Panc1 (cell line): ENCODE measurements around the gene MAP4.

Experiments used
- POLR2AphosphoS5 ChIP-seq: IDR thresholded peaks from 2 replicates; pipeline ENCODE4 v1.6.1; 2012; ENCODE audit warnings: mild to moderate bottlenecking, low read depth, low read length, moderate library complexity
- TF ChIP-seq, protein P1 (sequence below): fragments of 450-650 bp; IDR thresholded peaks from 2 replicates; pipeline ENCODE4 v1.5.1; 2017; ENCODE audit warnings: mild to moderate bottlenecking

DNA sequence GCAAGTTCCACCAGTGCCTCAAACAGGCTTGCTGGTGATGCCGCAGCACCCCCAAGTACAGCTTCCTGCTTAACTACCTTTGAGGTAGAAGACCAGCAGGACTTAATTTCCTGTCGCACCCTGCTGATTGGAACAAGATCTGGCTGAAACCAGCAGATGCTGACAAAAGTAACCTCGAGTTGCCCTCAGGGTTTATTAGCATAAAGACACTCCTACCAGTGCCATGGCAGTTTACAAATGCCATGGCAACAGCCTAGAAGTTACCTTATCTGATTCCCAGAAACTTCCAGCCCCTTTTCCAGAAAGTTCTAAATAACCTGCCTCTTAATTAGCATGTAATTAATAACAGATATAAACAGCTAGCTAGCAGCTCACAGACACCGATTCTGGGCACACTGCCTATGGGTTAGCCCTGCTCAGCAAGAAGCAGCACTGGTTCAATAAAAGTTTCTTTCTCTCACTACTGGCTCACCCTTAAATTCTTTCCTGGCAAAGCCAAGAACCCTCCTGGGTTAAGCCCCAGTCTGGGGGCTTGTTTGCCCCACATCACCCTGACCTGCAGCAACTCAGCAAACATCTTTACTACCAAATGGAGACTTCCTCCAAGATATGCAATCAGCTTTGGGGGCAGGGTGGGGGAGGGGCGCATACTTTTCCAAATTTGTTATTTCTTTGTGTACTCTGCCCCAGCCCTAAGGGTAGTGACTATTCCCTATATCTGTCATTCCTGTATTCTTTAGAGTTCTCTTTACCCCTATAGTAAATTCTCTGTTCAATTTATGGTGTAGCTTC, 54.2 kb downstream of the MAP4 start:
- no peak for TF ChIP-seq POLR2AphosphoS5
- TF ChIP-seq, protein P1, sequence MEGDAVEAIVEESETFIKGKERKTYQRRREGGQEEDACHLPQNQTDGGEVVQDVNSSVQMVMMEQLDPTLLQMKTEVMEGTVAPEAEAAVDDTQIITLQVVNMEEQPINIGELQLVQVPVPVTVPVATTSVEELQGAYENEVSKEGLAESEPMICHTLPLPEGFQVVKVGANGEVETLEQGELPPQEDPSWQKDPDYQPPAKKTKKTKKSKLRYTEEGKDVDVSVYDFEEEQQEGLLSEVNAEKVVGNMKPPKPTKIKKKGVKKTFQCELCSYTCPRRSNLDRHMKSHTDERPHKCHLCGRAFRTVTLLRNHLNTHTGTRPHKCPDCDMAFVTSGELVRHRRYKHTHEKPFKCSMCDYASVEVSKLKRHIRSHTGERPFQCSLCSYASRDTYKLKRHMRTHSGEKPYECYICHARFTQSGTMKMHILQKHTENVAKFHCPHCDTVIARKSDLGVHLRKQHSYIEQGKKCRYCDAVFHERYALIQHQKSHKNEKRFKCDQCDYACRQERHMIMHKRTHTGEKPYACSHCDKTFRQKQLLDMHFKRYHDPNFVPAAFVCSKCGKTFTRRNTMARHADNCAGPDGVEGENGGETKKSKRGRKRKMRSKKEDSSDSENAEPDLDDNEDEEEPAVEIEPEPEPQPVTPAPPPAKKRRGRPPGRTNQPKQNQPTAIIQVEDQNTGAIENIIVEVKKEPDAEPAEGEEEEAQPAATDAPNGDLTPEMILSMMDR, result no peak
